IgD-negative memory B cell (primary cell): Measurements from ENCODE around the gene FBXL7. TPM values are rescaled to one million over a fixed set of nuclear protein-coding genes. Genes with fewer than 3 reads are reported as not detected.

ENCODE experiments used
- H3K27ac Mint-ChIP-seq, 3 donors: one replicate each; pipeline ENCODE4 v1.8.0; 2020 to 2022; ENCODE audit warnings: mild to moderate bottlenecking in 3 of 3, mixed read lengths in 3 of 3, moderate library complexity in 1 of 3
- H3K27me3 Mint-ChIP-seq: one replicate; pipeline ENCODE4 v1.8.0; 2021; ENCODE audit warnings: mixed read lengths
- H3K36me3 Mint-ChIP-seq: one replicate; pipeline ENCODE4 v1.8.0; 2020; ENCODE audit warnings: mild to moderate bottlenecking, mixed read lengths
- H3K4me1 Mint-ChIP-seq, 3 donors: one replicate each; pipeline ENCODE4 v1.8.0; 2020 to 2022; ENCODE audit warnings: mixed read lengths in 3 of 3, mild to moderate bottlenecking in 1 of 3
- H3K4me3 Mint-ChIP-seq, 4 donors: one replicate each; pipeline ENCODE4 v1.8.0; 2020 to 2022; ENCODE audit warnings: mild to moderate bottlenecking in 4 of 4, mixed read lengths in 4 of 4, moderate library complexity in 3 of 4
- H3K9me3 Mint-ChIP-seq, 3 donors: one replicate each; pipeline ENCODE4 v1.8.0; 2020 to 2021; ENCODE audit warnings: mixed read lengths in 3 of 3, mild to moderate bottlenecking in 1 of 3
- polyA plus RNA-seq: library from polyadenylated mRNA; unstranded; fragments of 300-500 nt; fragmentation: Illumina TruSeq; gene quantifications from one replicate; pipeline ENCODE4 v1.2.3, GENCODE V29; 2021

Gene FBXL7
- polyA plus RNA-seq, 1 donor from 2014 or later = not detected

DNA sequence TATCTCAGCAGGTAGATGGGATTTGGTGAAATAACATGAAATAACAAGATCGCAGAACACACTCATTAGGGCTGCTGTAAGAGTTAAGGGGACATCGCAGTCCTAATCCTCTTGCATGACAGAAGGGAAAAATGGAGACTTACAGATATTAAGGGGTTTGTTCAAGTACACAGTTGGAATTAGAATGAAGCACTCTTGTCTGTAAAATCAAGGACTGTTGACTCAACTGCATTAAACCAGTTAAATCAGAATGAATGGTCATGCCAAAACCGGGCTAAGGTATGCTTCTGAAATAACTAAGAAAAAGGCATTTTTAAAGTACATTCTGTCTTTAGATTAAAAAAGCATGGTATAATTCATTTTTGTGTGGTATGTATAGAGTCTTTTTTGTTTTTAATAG, 95.9 kb downstream of the FBXL7 start:
- Mint-ChIP-seq H3K9me3 (peaks cover 0 to 1% (median 0%) of the 10 kb centered on the region in 3 donors), H3K27ac (no peak overlapping the region)

DNA sequence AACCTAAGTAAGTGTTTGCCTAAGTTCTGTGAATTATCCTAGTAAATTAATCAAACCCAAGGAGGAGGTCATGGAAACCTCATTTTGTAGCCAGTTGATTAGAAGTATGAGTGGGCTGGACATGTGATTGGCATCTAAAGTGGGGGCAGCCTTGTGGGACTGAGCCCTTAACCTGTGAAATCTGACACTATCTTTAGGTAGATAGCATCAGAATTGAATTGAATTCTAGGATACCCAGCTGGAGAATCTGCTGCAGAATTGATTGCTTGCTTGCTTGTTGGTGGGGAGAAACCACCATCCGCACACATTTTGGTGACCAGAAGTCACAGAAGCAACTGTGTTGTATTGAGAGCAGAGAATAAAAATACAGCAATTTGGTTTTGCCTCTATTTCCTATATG, 97.0 kb downstream of the FBXL7 start:
- Mint-ChIP-seq H3K27ac (no peak overlapping the region), H3K27me3 (no peaks in the 10 kb centered on the region), H3K4me3 (no peak overlapping the region), H3K9me3 (peaks cover 0 to 1% (median 0%) of the 10 kb centered on the region in 3 donors), H3K36me3 (no peaks in the 10 kb centered on the region), H3K4me1 (no peaks in the 10 kb centered on the region)

More for the DNA sequence above, 95.9 kb downstream of the FBXL7 start:
- Mint-ChIP-seq H3K4me1 (no peaks in the 10 kb centered on the region), H3K27me3 (no peaks in the 10 kb centered on the region), H3K36me3 (no peaks in the 10 kb centered on the region), H3K4me3 (no peak overlapping the region)

- no peak overlapping the region for H3K4me3 Mint-ChIP-seq
- no peaks in the 10 kb centered on the region for H3K27me3 Mint-ChIP-seq
- no peaks in the 10 kb centered on the region for H3K4me1 Mint-ChIP-seq
- H3K9me3 Mint-ChIP-seq = peaks cover 0 to 1% (median 0%) of the 10 kb centered on the region in 3 donors
- no peak overlapping the region for H3K27ac Mint-ChIP-seq
- H3K36me3 Mint-ChIP-seq = no peaks in the 10 kb centered on the region
Measured at GRCh38 chr5:15597804-15598203, 97.8 kb downstream of the FBXL7 start.

DNA sequence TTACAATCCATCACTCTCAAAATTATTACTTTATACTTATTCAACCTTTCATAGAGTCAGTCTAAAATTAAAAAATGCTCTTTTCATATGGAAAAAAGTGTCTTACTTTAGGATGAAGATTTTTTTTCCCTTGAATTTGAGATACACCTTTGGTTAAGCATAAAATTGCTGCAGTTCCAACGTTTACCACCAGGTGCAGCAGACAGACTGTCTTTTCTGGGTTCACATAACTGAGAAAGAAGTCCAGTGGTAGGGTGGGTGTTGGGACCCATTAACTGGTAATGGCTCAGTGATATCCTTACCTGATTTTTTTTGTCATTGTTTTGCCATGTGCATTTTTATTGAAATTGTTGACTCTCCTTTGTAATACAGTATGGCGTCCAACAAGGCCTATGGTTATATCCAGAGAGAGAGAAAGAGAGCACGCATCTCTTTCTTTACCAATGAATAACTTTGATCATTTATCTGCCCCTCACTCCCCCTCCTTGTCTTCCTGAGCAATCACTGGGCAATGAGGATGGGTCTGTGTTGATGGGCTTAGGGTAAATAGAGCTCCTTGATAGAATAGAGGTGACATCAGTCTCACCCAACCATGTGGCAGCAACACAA, 98.4 kb downstream of the FBXL7 start:
- Mint-ChIP-seq H3K36me3 (no peaks in the 10 kb centered on the region), H3K4me3 (no peak overlapping the region), H3K27me3 (no peaks in the 10 kb centered on the region), H3K27ac (no peak overlapping the region), H3K4me1 (no peaks in the 10 kb centered on the region), H3K9me3 (peaks cover 0 to 1% (median 0%) of the 10 kb centered on the region in 3 donors)

DNA sequence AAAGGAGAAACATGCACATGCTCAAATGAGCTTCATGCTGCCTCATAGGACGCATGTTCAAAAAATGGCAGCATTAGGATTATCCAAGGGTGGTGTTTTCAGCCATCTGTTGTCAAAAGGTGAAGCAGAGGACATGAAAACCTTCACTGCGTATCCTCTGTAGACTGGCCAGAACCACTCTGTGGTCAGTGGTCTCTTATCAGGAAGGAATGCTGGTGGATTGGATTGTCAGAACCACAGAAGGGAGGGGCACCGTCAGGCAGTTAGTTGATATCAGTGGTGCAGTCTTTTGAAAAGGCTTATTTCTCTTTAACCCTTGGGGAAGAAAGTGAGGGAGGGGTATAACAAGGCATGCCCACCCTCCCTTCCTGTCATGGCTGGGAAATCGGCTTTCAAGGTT, 100.1 kb downstream of the FBXL7 start:
- no peaks in the 10 kb centered on the region for H3K27me3 Mint-ChIP-seq
- H3K4me1 Mint-ChIP-seq = no peaks in the 10 kb centered on the region
- no peak overlapping the region for H3K4me3 Mint-ChIP-seq
- H3K27ac Mint-ChIP-seq = no peak overlapping the region
- H3K36me3 Mint-ChIP-seq = no peaks in the 10 kb centered on the region
- H3K9me3 Mint-ChIP-seq = peaks cover 0 to 1% (median under 1%) of the 10 kb centered on the region in 3 donors

DNA sequence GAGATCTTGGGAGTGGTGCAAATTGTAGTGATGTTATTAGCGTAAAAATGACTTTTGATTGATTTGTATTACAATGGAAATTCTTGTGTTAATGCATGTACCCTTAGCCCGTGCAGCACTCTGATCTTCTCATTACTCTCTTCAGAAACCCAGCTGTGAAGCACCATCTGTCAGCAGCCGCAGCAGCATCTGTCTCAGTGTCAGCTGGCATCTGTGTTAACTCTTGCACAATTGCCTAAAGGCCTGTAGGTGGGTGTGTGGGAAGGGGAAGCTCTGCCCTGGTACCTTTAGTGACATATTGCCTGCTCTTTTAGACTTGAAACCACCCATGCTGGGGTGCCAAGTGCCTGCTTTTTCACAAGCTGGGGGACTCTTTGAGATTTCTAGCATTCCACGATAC, 101.3 kb downstream of the FBXL7 start:
- H3K36me3 Mint-ChIP-seq = no peaks in the 10 kb centered on the region
- peaks cover 0 to 6% (median 6%) of the 10 kb centered on the region in 3 donors for H3K9me3 Mint-ChIP-seq
- H3K27me3 Mint-ChIP-seq = no peaks in the 10 kb centered on the region
- no peak overlapping the region for H3K4me3 Mint-ChIP-seq
- H3K4me1 Mint-ChIP-seq = no peaks in the 10 kb centered on the region
- no peak overlapping the region for H3K27ac Mint-ChIP-seq

DNA sequence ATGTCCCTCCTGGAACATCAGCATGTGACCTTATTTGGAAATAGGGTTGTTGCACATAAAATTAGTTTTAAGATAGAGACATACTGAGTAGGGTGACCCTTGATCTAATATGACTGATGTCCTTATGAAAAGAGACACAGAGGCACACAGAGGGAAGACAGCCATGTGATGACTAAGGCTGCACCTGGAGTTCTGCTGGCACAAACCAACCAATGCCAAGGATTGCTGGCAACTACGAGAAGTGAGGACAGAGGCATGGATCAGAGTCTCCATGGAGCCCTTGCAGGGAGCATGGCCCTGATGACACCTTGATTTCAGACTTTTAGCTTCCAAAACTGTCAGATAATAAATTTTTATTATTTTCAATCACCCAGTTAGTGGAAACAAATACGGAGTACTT, 101.9 kb downstream of the FBXL7 start:
- peaks cover 0 to 6% (median 6%) of the 10 kb centered on the region in 3 donors for H3K9me3 Mint-ChIP-seq
- H3K4me3 Mint-ChIP-seq = no peak overlapping the region
- H3K4me1 Mint-ChIP-seq = no peaks in the 10 kb centered on the region
- no peak overlapping the region for H3K27ac Mint-ChIP-seq
- no peaks in the 10 kb centered on the region for H3K36me3 Mint-ChIP-seq
- no peaks in the 10 kb centered on the region for H3K27me3 Mint-ChIP-seq

- Mint-ChIP-seq H3K4me1 (no peaks in the 10 kb centered on the region), H3K27ac (no peak overlapping the region), H3K36me3 (no peaks in the 10 kb centered on the region), H3K27me3 (no peaks in the 10 kb centered on the region), H3K9me3 (peaks cover 0 to 7% (median 6%) of the 10 kb centered on the region in 3 donors), H3K4me3 (no peak overlapping the region)
Measured at GRCh38 chr5:15604986-15605385, 105.0 kb downstream of the FBXL7 start.

DNA sequence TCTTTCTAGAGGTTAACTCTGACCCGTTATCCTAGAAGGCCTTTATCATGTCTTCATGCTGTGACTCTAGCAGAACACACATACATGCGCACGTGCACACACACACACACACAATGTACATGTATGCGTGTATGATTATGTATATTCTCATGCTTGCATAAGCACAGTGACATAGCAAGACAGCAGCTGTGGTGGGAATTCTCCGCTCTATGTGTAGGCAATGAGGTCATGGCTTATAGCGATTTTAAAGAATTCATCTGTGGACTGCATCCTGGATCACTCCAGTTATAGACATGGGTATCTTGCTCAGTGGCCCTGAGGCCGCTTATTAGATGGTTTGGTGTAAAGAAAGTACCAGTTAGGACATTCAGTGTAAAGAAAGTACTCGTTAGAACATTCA, 106.2 kb downstream of the FBXL7 start:
- Mint-ChIP-seq H3K36me3 (no peaks in the 10 kb centered on the region), H3K27ac (no peak overlapping the region), H3K27me3 (no peaks in the 10 kb centered on the region), H3K4me3 (no peak overlapping the region), H3K4me1 (no peaks in the 10 kb centered on the region), H3K9me3 (peaks cover under 1 to 7% (median 6%) of the 10 kb centered on the region in 3 donors)

DNA sequence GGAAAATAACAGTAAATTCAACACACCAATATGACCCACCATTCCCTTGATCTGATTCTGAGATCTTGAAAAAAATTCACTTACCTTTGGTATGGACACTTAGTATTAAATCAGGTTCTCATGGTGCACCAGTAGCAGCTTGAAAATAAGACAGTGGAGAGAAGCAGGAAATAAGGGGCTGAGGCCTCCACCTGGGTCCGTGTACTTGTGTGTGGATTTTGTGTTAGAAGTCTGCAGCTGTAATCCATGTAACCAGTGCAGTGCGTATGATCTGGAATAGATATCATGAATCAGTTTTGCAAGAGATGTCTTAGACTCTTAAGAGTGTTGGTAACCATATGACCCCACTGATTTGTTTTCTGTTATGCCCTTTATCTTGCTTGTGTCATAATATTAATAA, 107.1 kb downstream of the FBXL7 start:
- H3K27me3 Mint-ChIP-seq = no peaks in the 10 kb centered on the region
- no peak overlapping the region for H3K4me3 Mint-ChIP-seq
- H3K27ac Mint-ChIP-seq = no peak overlapping the region
- no peaks in the 10 kb centered on the region for H3K4me1 Mint-ChIP-seq
- H3K36me3 Mint-ChIP-seq = no peaks in the 10 kb centered on the region
- peaks cover 2 to 7% (median 6%) of the 10 kb centered on the region in 3 donors for H3K9me3 Mint-ChIP-seq

DNA sequence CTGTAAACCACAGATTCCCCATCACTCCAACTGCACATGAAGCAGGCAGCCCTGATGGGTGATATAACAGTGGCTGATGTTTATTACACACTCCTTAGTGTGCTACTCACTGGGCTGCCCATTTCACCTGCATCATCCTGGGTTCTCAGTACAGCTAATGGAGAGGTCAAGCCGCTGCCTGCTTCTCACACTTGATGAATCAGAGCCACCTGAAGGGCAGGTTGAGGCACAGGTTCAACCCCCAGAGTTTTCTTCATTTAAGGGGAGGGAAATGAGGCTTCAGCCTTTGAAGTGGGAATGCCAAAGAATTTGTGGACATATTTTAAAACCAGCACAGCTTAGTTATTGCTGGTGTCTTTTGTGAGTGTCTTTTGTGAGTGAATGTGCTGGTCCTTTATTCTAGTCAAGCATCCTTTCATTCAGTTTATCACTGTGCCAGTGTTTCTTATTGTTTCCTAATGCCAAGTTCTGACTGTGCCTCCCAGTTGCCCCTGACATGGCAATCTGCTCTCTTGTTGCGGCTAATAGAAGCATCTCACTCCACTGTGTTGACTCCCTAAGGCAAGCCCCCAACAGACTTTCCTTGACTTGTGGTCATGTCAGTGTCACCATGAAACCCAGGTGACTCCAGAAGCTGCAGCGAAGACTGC, 109.2 kb downstream of the FBXL7 start:
- H3K4me3 Mint-ChIP-seq = no peak overlapping the region
- no peak overlapping the region for H3K27ac Mint-ChIP-seq
- no peaks in the 10 kb centered on the region for H3K36me3 Mint-ChIP-seq
- peaks cover 4 to 7% (median 6%) of the 10 kb centered on the region in 3 donors for H3K9me3 Mint-ChIP-seq
- no peaks in the 10 kb centered on the region for H3K27me3 Mint-ChIP-seq
- no peaks in the 10 kb centered on the region for H3K4me1 Mint-ChIP-seq

DNA sequence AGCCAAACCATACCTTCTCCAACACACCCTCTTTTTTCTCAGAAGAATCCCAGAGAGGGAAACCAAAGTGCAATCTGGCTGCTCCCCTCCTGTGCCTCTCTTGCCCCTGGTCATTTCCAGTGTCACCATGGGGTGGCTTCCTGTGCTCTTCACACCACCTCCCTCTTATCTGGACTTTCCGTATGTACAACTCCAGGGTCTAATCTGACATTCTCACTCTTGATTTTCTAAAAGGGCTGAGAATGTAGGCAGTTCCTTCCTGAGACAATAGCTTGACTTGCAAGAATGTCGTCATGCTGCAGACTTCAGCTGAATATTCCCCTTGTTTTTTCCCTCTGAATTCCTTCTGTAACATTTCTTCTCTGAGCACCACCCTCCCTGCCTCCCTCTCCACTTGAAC, 110.2 kb downstream of the FBXL7 start:
- H3K36me3 Mint-ChIP-seq = no peaks in the 10 kb centered on the region
- peaks cover 3 to 5% (median 4%) of the 10 kb centered on the region in 3 donors for H3K9me3 Mint-ChIP-seq
- H3K4me1 Mint-ChIP-seq = no peaks in the 10 kb centered on the region
- no peaks in the 10 kb centered on the region for H3K27me3 Mint-ChIP-seq
- no peak overlapping the region for H3K27ac Mint-ChIP-seq
- no peak overlapping the region for H3K4me3 Mint-ChIP-seq

GRCh38 chr5:15611008-15611407, 111.0 kb downstream of the FBXL7 start:
- Mint-ChIP-seq H3K27me3 (no peaks in the 10 kb centered on the region), H3K27ac (no peak overlapping the region), H3K36me3 (no peaks in the 10 kb centered on the region), H3K4me1 (no peaks in the 10 kb centered on the region), H3K9me3 (peaks cover 0 to 4% (median 3%) of the 10 kb centered on the region in 3 donors), H3K4me3 (no peak overlapping the region)

DNA sequence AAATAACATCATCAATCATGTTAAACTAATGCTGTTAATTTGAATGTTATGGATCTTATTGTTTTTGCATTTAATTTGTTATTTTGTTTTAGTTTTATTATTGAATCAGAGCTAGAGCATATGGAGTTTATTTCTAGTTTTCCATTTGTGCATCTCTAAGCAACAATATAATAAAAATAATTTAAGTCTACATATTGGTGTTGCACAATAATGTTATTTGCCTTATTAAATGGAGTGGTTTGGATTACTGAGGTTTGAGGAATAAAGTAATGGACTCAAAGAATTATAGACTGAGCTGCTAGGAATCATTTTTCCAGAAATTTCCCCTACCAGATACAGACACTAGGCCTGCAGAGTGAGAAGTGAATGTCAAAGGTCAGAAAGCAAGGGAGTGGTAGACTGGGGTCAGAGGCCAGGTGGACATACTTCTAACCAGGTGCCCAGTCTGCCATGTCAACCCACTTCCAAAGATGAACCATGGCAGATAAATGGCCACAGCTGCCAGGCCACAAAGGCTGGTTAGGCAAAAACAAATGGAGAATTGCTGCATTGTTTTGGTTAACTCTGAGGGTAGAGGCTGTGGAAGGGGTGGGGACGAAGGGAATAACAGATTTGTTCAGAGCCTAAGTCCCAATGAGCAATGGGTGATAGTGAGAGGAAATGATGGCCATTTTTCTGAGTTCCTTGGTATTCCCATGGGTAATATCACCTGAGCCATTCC, 113.1 kb downstream of the FBXL7 start:
- no peaks in the 10 kb centered on the region for H3K27me3 Mint-ChIP-seq
- no peaks in the 10 kb centered on the region for H3K36me3 Mint-ChIP-seq
- peaks cover 0 to 5% (median 4%) of the 10 kb centered on the region in 3 donors for H3K9me3 Mint-ChIP-seq
- no peak overlapping the region for H3K27ac Mint-ChIP-seq
- H3K4me1 Mint-ChIP-seq = no peaks in the 10 kb centered on the region
- no peak overlapping the region for H3K4me3 Mint-ChIP-seq

DNA sequence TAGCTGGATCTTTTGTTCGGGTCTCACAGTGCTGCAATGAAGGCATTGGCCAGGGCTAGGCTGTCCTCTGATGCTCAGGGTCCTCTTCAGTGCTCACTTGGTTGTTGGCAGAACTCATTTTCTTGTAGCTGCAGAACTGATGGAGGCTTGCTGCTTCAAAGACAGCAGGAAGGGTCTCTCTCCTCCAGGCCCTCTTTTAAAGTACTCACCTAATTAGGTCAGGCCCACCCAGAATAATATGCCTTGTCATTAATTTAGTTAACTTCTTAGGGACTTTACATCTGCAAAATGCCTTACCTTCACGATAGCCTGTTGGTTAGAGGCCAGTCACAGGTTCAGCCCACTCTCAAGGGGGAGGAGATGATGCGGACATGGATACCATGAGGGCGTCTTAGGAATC, 114.7 kb downstream of the FBXL7 start:
- Mint-ChIP-seq H3K27ac (no peak overlapping the region), H3K4me3 (no peak overlapping the region), H3K9me3 (peaks cover 0 to 7% (median 4%) of the 10 kb centered on the region in 3 donors), H3K27me3 (no peaks in the 10 kb centered on the region), H3K4me1 (no peaks in the 10 kb centered on the region), H3K36me3 (no peaks in the 10 kb centered on the region)
